GM19035 (cell line): ENCODE measurements around the gene SYNGR4.
A peak's percentile ranks its signal among the peaks of the same experiment; 100 is the strongest.
"Not testable (repeated sequence)": the region's sequence is repeated elsewhere in the genome, so short reads cannot be mapped to it uniquely, and the experiment has no call there.

ENCODE experiments used
- ATAC-seq: cut with Tn5 transposase; IDR thresholded peaks from one replicate; pipeline ENCODE4 v1.9.1; 2021; ENCODE audit not compliant: unreplicated experiment

Gene SYNGR4

GRCh38 chr19:48363810-48364597, at the start of gene SYNGR4, which contains the start of gene TMEM143:
Gene SYNGR4 (plus strand): TSS chr19:48364367. CDS start chr19:48365843, 1,476 bp downstream.
Gene TMEM143 (minus strand): TSS chr19:48363940. CDS start chr19:48363920, 20 bp downstream.
- peak; percentile 85 for ATAC-seq

- no peak for ATAC-seq
These were observed 48.5 kb upstream of the SYNGR4 start for GRCh38 chr19:48315712-48316111.

- ATAC-seq, result not testable (repeated sequence)
These were observed 46.5 kb upstream of the SYNGR4 start for GRCh38 chr19:48317708-48317960.

- no peak for ATAC-seq
These were observed 45.7 kb upstream of the SYNGR4 start for GRCh38 chr19:48318286-48318987.

- ATAC-seq, result no peak
These were observed 44.3 kb upstream of the SYNGR4 start for GRCh38 chr19:48319647-48320541.

- ATAC-seq, result peak; percentile 45
These were observed 42.9 kb upstream of the SYNGR4 start for GRCh38 chr19:48321372-48321621.

GRCh38 chr19:48321622-48322591, 42.3 kb upstream of the SYNGR4 start:
- ATAC-seq, result peak; percentile 69

- ATAC-seq, result no peak
These were observed 38.8 kb upstream of the SYNGR4 start, which contains the start of gene EMP3 for GRCh38 chr19:48325265-48325910. Gene EMP3 (plus strand): TSS chr19:48325552. CDS start chr19:48326845, 1,293 bp downstream.

- no peak for ATAC-seq
These were observed 34.8 kb upstream of the SYNGR4 start for GRCh38 chr19:48329167-48329891.

- ATAC-seq, result peak; percentile 23
These were observed 34.0 kb upstream of the SYNGR4 start for GRCh38 chr19:48330012-48330681.

- ATAC-seq, result no peak
These were observed 31.9 kb upstream of the SYNGR4 start for GRCh38 chr19:48332351-48332661.

GRCh38 chr19:48332662-48333466, 31.3 kb upstream of the SYNGR4 start:
- ATAC-seq, result peak; percentile 62

GRCh38 chr19:48333467-48334384, 30.4 kb upstream of the SYNGR4 start:
- ATAC-seq, result peak; percentile 50

GRCh38 chr19:48338253-48338755, 25.9 kb upstream of the SYNGR4 start:
- no peak for ATAC-seq

- ATAC-seq, result no peak
These were observed 25.2 kb upstream of the SYNGR4 start for GRCh38 chr19:48338802-48339503.

- no peak for ATAC-seq
These were observed 23.2 kb upstream of the SYNGR4 start for GRCh38 chr19:48340995-48341394.
